ENCODE results near the gene CSPG4.

GRCh38 chr15:75636026-75636425 is 76.6 kb downstream of the CSPG4 start:
- TF ChIP-seq CTCF (IDR thresholded peaks at IDR 0.05; ENCODE audit: insufficient read depth, low read length): no peak
- no peak for TF ChIP-seq POLR2AphosphoS5 (IDR thresholded peaks at IDR 0.05; ENCODE audit: low read depth)
